Left ventricle myocardium inferior (tissue), 1 donor: Measurements from ENCODE around the gene HPS3. TPM values are rescaled to one million over a fixed set of nuclear protein-coding genes. Genes with fewer than 3 reads are reported as not detected.

Experiments
- DNase-seq: peaks from one replicate; pipeline ENCODE4 v3.0.0-alpha.2; 2020
- H3K27ac ChIP-seq: fragments of 200-600 bp; replicated peaks from 2 replicates; pipeline ENCODE4 v1.8.0; 2021
- H3K27me3 ChIP-seq: fragments of 200-600 bp; 2 replicates; pipeline ENCODE4 v1.8.0; 2021; ENCODE audit warnings: low read depth
- H3K36me3 ChIP-seq: fragments of 200-600 bp; 2 replicates; pipeline ENCODE4 v1.8.0; 2021
- H3K4me1 ChIP-seq: fragments of 200-600 bp; 2 replicates; pipeline ENCODE4 v1.8.0; 2021
- H3K4me3 ChIP-seq: fragments of 200-600 bp; 2 replicates; pipeline ENCODE4 v1.8.0; 2021; ENCODE audit warnings: mild to moderate bottlenecking, moderate library complexity
- H3K9me3 ChIP-seq: fragments of 200-600 bp; replicated peaks from 2 replicates; pipeline ENCODE4 v1.8.0; 2021
- CTCF ChIP-seq: fragments of 200-600 bp; IDR thresholded peaks from 2 replicates; pipeline ENCODE4 v1.8.0; 2021; ENCODE audit warnings: antibody characterized with exemption, mild to moderate bottlenecking, borderline replicate concordance
- intact Hi-C: fragments of 100-400 bp; cut with micrococcal nuclease; formaldehyde crosslinking; loops from one replicate; pipeline ENCODE4 v1.11.0; 2022
- total RNA-seq: library from RNA; stranded (reverse); fragmentation: NEBNext Ultra II Directional; extraction: Animal tissue kit (Norgen Biotek cat#: 25700); gene quantifications from one replicate; pipeline ENCODE4 v1.2.1, GENCODE V29; 2021
- donor health status: DM: no; HTN: yes; CAD: no; lungs with severe emphysema.

HPS3 gene
- total RNA-seq, 1 donor from 2014 or later: 5.6 TPM

GRCh38 chr3:149114458-149114857 is 15.0 kb upstream of the HPS3 start:
- Histone ChIP-seq H3K27ac (no peak overlapping the region), H3K27me3 (no peaks in the 10 kb centered on the region), H3K4me3 (no peak overlapping the region), H3K4me1 (peaks cover 6% of the 10 kb centered on the region), H3K36me3 (no peaks in the 10 kb centered on the region), H3K9me3 (no peaks in the 10 kb centered on the region)
- intact Hi-C loops: no loop called here
- TF ChIP-seq CTCF: no peak
- no peak for DNase-seq

- intact Hi-C loops: no loop called here
- H3K4me1 ChIP-seq: peaks cover 6% of the 10 kb centered on the region
- no peak for TF ChIP-seq CTCF
- DNase-seq: no peak
- H3K27me3 ChIP-seq: no peaks in the 10 kb centered on the region
- no peak overlapping the region for H3K4me3 ChIP-seq
- H3K9me3 ChIP-seq: no peaks in the 10 kb centered on the region
- no peaks in the 10 kb centered on the region for H3K36me3 ChIP-seq
- H3K27ac ChIP-seq: no peak overlapping the region
Observed at GRCh38 chr3:149115114-149115513, 14.3 kb upstream of the HPS3 start.

GRCh38 chr3:149118724-149119123 is 10.7 kb upstream of the HPS3 start:
- intact Hi-C loops: no loop called here
- TF ChIP-seq CTCF: no peak

GRCh38 chr3:149119466-149119865 is 10.0 kb upstream of the HPS3 start:
- Histone ChIP-seq H3K4me3 (no peak overlapping the region), H3K9me3 (no peaks in the 10 kb centered on the region), H3K27ac (no peak overlapping the region), H3K36me3 (no peaks in the 10 kb centered on the region), H3K27me3 (no peaks in the 10 kb centered on the region), H3K4me1 (peaks cover 8% of the 10 kb centered on the region)
- intact Hi-C loops: no loop called here
- no peak for TF ChIP-seq CTCF
- no peak for DNase-seq

More at GRCh38 chr3:149118724-149119123, 10.7 kb upstream of the HPS3 start:
- no peaks in the 10 kb centered on the region for H3K36me3 ChIP-seq
- H3K27me3 ChIP-seq: no peaks in the 10 kb centered on the region
- H3K4me3 ChIP-seq: no peak overlapping the region
- DNase-seq: no peak
- no peak overlapping the region for H3K27ac ChIP-seq
- H3K4me1 ChIP-seq: peaks cover 9% of the 10 kb centered on the region
- H3K9me3 ChIP-seq: no peaks in the 10 kb centered on the region

GRCh38 chr3:149120051-149120972 is 9.1 kb upstream of the HPS3 start:
- intact Hi-C loops: loop anchor here (2.0 to 10.0 kb wide), 3 partner anchors 152 to 354 kb away; partner anchors contain the start of gene TM4SF4
- no peaks in the 10 kb centered on the region for H3K27me3 ChIP-seq
- H3K4me3 ChIP-seq: no peak overlapping the region
- DNase-seq: no peak
- H3K4me1 ChIP-seq: peaks cover 4% of the 10 kb centered on the region
- no peaks in the 10 kb centered on the region for H3K9me3 ChIP-seq
- TF ChIP-seq CTCF: peak; percentile 74
- no peak overlapping the region for H3K27ac ChIP-seq
- no peaks in the 10 kb centered on the region for H3K36me3 ChIP-seq
